GM12891 (cell line): ENCODE data around the gene CYSRT1.

Source experiments
- PAX5 ChIP-seq: IDR thresholded peaks from 2 replicates; pipeline ENCODE4 v1.6.1; 2011; ENCODE audit warnings: low read length, moderate library complexity, mild to moderate bottlenecking; ENCODE audit not compliant: insufficient read depth, severe bottlenecking
- POLR2A ChIP-seq: IDR thresholded peaks from 2 replicates; pipeline ENCODE4 v1.6.1; 2011; ENCODE audit warnings: low read depth, low read length, control low read depth
- POLR2AphosphoS5 ChIP-seq: IDR thresholded peaks from 2 replicates; pipeline ENCODE4 v1.6.1; 2011; ENCODE audit warnings: low read depth, low read length, control low read depth
- POU2F2 ChIP-seq: IDR thresholded peaks from 2 replicates; pipeline ENCODE4 v1.6.1; 2011; ENCODE audit warnings: low read depth, mild to moderate bottlenecking, control low read depth, low read length, moderate library complexity
- SPI1 ChIP-seq: IDR thresholded peaks from 2 replicates; pipeline ENCODE4 v1.6.1; 2011; ENCODE audit warnings: low read depth, low read length, control low read depth
- TAF1 ChIP-seq: IDR thresholded peaks from 2 replicates; pipeline ENCODE4 v1.6.1; 2011; ENCODE audit warnings: low read depth, low read length, control low read depth

DNA sequence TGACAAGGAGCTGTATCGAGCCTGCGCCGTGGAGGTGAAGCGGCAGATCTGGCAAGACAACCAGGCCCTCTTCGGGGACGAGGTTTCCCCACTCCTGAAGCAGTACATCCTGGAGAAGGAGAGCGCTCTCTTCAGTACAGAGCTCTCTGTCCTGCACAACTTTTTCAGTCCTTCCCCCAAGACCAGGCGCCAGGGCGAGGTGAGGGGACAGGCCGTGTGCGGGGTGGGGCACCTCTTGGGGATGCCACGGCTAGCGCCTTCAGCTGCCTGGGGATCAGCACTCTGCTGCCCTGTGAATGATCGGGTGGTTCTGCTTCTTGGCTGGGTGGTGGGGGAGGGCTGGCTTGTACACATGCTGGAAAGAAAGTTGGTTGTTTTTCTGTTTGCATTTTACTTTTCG, 31.9 kb downstream of the CYSRT1 start:
- TF ChIP-seq POLR2A (no peak), POLR2AphosphoS5 (no peak), TAF1 (no peak), SPI1 (no peak), POU2F2 (no peak), PAX5 (no peak)
